ENCODE measurements around the gene C3orf18.
A peak's percentile ranks its signal among the peaks of the same experiment; 100 is the strongest.

Gene C3orf18

GRCh38 chr3:50515565-50516439 lies 51.7 kb downstream of the C3orf18 start (continued):
- no peak for TF ChIP-seq ZNF398 (tag by site-specific recombination; IDR thresholded peaks at IDR 0.05)
- no peak for TF ChIP-seq ZNF610 (tag by site-specific recombination; IDR thresholded peaks at IDR 0.05; ENCODE audit: borderline replicate concordance)
- TF ChIP-seq ZNF266 (tag by site-specific recombination; IDR thresholded peaks at IDR 0.05; ENCODE audit: low read depth): no peak
- TF ChIP-seq ZNF677 (tag by site-specific recombination; IDR thresholded peaks at IDR 0.05): no peak
- peak; percentile 56 for TF ChIP-seq ZXDB (tag by site-specific recombination; IDR thresholded peaks at IDR 0.05)
- TF ChIP-seq CTCF (tag by site-specific recombination; IDR thresholded peaks at IDR 0.05): no peak
- no peak for TF ChIP-seq REPIN1 (tag by site-specific recombination; IDR thresholded peaks at IDR 0.05; ENCODE audit: low read depth)
- no peak for TF ChIP-seq PRDM2 (tag by site-specific recombination; IDR thresholded peaks at IDR 0.05; ENCODE audit: borderline replicate concordance)
- TF ChIP-seq KLF16 (tag by site-specific recombination; IDR thresholded peaks at IDR 0.05): no peak
- TF ChIP-seq ZNF639 (tag by site-specific recombination; IDR thresholded peaks at IDR 0.05): no peak
- TF ChIP-seq ATF2 (tag by site-specific recombination; IDR thresholded peaks at IDR 0.05; ENCODE audit: low read depth): no peak
- no peak for TF ChIP-seq ZSCAN4 (tag by site-specific recombination; IDR thresholded peaks at IDR 0.05)
- no peak for TF ChIP-seq ZNF768 (tag by site-specific recombination; IDR thresholded peaks at IDR 0.05)
- no peak for TF ChIP-seq TCF7L2 (IDR thresholded peaks at IDR 0.05; ENCODE audit: borderline replicate concordance, low read depth, low read length)
- TF ChIP-seq ELK4 (IDR thresholded peaks at IDR 0.05; ENCODE audit: borderline replicate concordance, low read depth, low read length): peak; percentile 83; the same call in 1 of the 2 replicates
- TF ChIP-seq ZFP69B (tag by site-specific recombination; IDR thresholded peaks at IDR 0.05): no peak
- no peak for TF ChIP-seq KLF8 (tag by site-specific recombination; IDR thresholded peaks at IDR 0.05)
- no peak for TF ChIP-seq ZNF138 (tag by site-specific recombination; IDR thresholded peaks at IDR 0.05; ENCODE audit: borderline replicate concordance)
- no peak for TF ChIP-seq ZNF560 (tag by site-specific recombination; IDR thresholded peaks at IDR 0.05; ENCODE audit: borderline replicate concordance)
- no peak for TF ChIP-seq ZNF596 (tag by site-specific recombination; IDR thresholded peaks at IDR 0.05)
- TF ChIP-seq ZNF335 (tag by site-specific recombination; conservative IDR thresholded peaks at IDR 0.05): peak; percentile 74
- no peak for TF ChIP-seq YY2 (tag by site-specific recombination; IDR thresholded peaks at IDR 0.05)
- no peak for TF ChIP-seq ZNF658 (tag by site-specific recombination; IDR thresholded peaks at IDR 0.05)
- no peak for TF ChIP-seq ZNF561 (tag by site-specific recombination; IDR thresholded peaks at IDR 0.05; ENCODE audit: borderline replicate concordance)

All from HEK293 (cell line).